Measurements from ENCODE around the gene TMCC2. TPM values are rescaled to one million over a fixed set of nuclear protein-coding genes. Genes with fewer than 3 reads are reported as not detected.

The TMCC2 gene
- total RNA-seq, 1 experiment from 2014 or later: 2.7 TPM

DNA sequence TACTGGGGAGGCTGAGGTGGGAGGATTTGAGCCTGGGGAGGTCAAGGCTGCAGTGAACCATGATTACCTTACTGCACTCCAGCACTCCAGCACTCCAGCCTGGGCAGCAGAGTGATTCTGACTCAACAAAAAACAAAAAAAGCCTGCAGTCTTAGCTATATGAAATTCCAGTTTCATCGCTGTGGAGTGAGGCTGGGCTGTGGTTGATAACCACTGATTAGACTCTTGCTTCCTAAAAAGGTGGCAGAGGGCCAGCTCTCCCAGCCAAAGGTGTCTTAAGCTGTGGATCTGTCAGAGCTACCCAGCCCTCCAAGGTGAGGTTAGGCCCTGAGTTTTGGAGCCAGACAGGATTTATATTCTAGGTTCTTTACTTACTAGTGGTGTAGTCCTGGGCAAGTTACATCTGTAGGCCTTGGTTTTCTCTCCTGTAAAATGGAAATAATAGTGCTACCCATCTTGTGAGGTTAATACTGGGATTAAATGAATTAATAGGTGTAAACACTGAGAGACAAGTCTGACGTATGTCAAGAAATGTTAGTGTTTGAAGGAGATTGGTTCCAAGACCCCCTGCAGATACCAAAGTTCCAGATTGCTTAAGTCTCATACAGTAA, 35.9 kb downstream of the TMCC2 start:
- H2AFZ ChIP-seq (ENCODE audit: low read depth, low read length, poor library complexity, severe bottlenecking): no peak overlapping the region
- intact Hi-C loops (cut with micrococcal nuclease): no loop called here
- H3K9me2 ChIP-seq (ENCODE audit: insufficient read depth): no peaks in the 10 kb centered on the region
- H3K4me1 ChIP-seq (ENCODE audit: control insufficient read depth in 1 of 2, insufficient read depth in 2 of 2, low read length in 2 of 2): peaks cover 20 to 61% of the 10 kb centered on the region in 2 experiments
- no peak overlapping the region for H3K4me3 ChIP-seq (replicated peaks in 1 of 2; ENCODE audit: low read depth in 1 of 2, low read length in 2 of 2)
- CTCF ChIA-PET: interaction anchor here (1.0 kb wide), 1 partner anchor 456 kb away, joined by 4 read pairs; no protein-coding TSS in a partner anchor
- H3K27ac ChIP-seq (ENCODE audit: low read depth, low read length): no peak overlapping the region
- ATAC-seq: no peak
- TF ChIP-seq ZFX (IDR thresholded peaks at IDR 0.05) (no peak), EGR1 (IDR thresholded peaks at IDR 0.05; ENCODE audit: low read depth) (no peak), TCF7L2 (IDR thresholded peaks at IDR 0.05; ENCODE audit: borderline replicate concordance, extremely low read depth, insufficient read depth, insufficient read length) (no peak), CBX3 (IDR thresholded peaks at IDR 0.05; ENCODE audit: low read depth) (no peak), POLR2AphosphoS5 (IDR thresholded peaks at IDR 0.05; ENCODE audit: low read depth, low read length) (no peak), FOSL1 (IDR thresholded peaks at IDR 0.05; ENCODE audit: low read depth) (no peak), EZH2 (IDR thresholded peaks at IDR 0.05) (no peak), SIN3A (IDR thresholded peaks at IDR 0.05; ENCODE audit: low read depth) (no peak), SP1 (IDR thresholded peaks at IDR 0.05; ENCODE audit: low read depth) (no peak), POLR2A (IDR thresholded peaks at IDR 0.05; ENCODE audit: borderline replicate concordance, extremely low read depth, insufficient read depth, insufficient read length) (no peak), EZH2phosphoT487 (IDR thresholded peaks at IDR 0.05; ENCODE audit: borderline replicate concordance) (no peak), JUND (IDR thresholded peaks at IDR 0.05) (no peak)
- TF ChIP-seq, protein P1, sequence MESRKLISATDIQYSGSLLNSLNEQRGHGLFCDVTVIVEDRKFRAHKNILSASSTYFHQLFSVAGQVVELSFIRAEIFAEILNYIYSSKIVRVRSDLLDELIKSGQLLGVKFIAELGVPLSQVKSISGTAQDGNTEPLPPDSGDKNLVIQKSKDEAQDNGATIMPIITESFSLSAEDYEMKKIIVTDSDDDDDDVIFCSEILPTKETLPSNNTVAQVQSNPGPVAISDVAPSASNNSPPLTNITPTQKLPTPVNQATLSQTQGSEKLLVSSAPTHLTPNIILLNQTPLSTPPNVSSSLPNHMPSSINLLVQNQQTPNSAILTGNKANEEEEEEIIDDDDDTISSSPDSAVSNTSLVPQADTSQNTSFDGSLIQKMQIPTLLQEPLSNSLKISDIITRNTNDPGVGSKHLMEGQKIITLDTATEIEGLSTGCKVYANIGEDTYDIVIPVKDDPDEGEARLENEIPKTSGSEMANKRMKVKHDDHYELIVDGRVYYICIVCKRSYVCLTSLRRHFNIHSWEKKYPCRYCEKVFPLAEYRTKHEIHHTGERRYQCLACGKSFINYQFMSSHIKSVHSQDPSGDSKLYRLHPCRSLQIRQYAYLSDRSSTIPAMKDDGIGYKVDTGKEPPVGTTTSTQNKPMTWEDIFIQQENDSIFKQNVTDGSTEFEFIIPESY (IDR thresholded peaks at IDR 0.05; ENCODE audit: extremely low read depth, insufficient replicate concordance, low read length): no peak
- TF ChIP-seq, protein P2, sequence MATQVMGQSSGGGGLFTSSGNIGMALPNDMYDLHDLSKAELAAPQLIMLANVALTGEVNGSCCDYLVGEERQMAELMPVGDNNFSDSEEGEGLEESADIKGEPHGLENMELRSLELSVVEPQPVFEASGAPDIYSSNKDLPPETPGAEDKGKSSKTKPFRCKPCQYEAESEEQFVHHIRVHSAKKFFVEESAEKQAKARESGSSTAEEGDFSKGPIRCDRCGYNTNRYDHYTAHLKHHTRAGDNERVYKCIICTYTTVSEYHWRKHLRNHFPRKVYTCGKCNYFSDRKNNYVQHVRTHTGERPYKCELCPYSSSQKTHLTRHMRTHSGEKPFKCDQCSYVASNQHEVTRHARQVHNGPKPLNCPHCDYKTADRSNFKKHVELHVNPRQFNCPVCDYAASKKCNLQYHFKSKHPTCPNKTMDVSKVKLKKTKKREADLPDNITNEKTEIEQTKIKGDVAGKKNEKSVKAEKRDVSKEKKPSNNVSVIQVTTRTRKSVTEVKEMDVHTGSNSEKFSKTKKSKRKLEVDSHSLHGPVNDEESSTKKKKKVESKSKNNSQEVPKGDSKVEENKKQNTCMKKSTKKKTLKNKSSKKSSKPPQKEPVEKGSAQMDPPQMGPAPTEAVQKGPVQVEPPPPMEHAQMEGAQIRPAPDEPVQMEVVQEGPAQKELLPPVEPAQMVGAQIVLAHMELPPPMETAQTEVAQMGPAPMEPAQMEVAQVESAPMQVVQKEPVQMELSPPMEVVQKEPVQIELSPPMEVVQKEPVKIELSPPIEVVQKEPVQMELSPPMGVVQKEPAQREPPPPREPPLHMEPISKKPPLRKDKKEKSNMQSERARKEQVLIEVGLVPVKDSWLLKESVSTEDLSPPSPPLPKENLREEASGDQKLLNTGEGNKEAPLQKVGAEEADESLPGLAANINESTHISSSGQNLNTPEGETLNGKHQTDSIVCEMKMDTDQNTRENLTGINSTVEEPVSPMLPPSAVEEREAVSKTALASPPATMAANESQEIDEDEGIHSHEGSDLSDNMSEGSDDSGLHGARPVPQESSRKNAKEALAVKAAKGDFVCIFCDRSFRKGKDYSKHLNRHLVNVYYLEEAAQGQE (IDR thresholded peaks at IDR 0.05; ENCODE audit: low read depth): no peak
- TF ChIP-seq, protein P3, sequence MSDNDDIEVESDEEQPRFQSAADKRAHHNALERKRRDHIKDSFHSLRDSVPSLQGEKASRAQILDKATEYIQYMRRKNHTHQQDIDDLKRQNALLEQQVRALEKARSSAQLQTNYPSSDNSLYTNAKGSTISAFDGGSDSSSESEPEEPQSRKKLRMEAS (IDR thresholded peaks at IDR 0.05): no peak
- H3K9ac ChIP-seq (ENCODE audit: low read length): no peak overlapping the region
- no peaks in the 10 kb centered on the region for H3K27me3 ChIP-seq (ENCODE audit: insufficient read depth, low read length)
- no peak for DNase-seq (ENCODE audit: low read depth, low spot score)
- no peak overlapping the region for H3K4me2 ChIP-seq (ENCODE audit: low read length)
- H3K79me2 ChIP-seq (ENCODE audit: insufficient read depth, low read length): no peaks in the 10 kb centered on the region
- POLR2A ChIA-PET: no interaction called here
- RAD21 ChIA-PET (ENCODE audit: low non-redundant PET in 1 of 2, low total read pairs in 2 of 2, uncharacterized antibody in 2 of 2, unreplicated experiment in 2 of 2): interaction anchor here in 1 of 2 experiments (0.6 kb wide), 1 partner anchor 65 kb away, joined by 4 read pairs; no protein-coding TSS in a partner anchor
- no peaks in the 10 kb centered on the region for H3K9me3 ChIP-seq (ENCODE audit: control insufficient read depth in 1 of 2, insufficient read depth in 1 of 2, low read depth in 1 of 2, low read length in 2 of 2)
- H4K20me1 ChIP-seq (ENCODE audit: insufficient read depth): no peaks in the 10 kb centered on the region
- no TSS peak for BruUV-seq (replicated peaks)
- no peaks in the 10 kb centered on the region for H3K36me3 ChIP-seq (ENCODE audit: control insufficient read depth in 1 of 2, insufficient read depth in 2 of 2, low read length in 2 of 2)
